NCI-H2107 (cell line): Measurements from ENCODE around the gene ELAC1.
"Not testable (repeated sequence)": the region's sequence is repeated elsewhere in the genome, so short reads cannot be mapped to it uniquely, and the experiment has no call there.

Source experiments
- DNase-seq: peaks from one replicate; lab custom pipeline; 2025; lab: John Stamatoyannopoulos, UW

Gene ELAC1

GRCh38 chr18:50967714-50968661 lies at the start of gene ELAC1:
Gene ELAC1 (plus strand): TSS chr18:50968040. CDS start chr18:50974405, 6,365 bp downstream.
- DNase-seq = peak; percentile 91

DNA sequence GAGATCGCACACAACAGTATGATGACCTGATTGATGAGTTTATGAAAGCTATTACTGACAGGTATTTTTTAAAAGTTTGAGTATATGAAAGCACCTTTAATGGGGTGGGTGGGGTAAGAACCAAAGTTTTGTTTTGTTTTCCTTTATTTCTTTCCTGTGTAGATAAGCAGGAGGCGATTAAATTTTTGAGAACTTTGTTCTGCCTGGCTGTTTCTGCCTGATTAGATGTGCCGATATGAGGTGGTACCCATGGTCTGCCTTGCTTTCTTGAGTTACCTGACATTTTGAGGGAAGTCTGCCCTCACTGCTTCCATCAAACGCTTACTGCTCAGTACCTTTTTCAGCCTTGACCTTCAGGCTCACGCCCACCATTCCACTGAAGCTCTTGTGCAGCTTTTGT lies 49.7 kb upstream of the ELAC1 start:
- no peak for DNase-seq

- DNase-seq = no peak
Measured at GRCh38 chr18:50924372-50924771, 43.5 kb upstream of the ELAC1 start.

DNA sequence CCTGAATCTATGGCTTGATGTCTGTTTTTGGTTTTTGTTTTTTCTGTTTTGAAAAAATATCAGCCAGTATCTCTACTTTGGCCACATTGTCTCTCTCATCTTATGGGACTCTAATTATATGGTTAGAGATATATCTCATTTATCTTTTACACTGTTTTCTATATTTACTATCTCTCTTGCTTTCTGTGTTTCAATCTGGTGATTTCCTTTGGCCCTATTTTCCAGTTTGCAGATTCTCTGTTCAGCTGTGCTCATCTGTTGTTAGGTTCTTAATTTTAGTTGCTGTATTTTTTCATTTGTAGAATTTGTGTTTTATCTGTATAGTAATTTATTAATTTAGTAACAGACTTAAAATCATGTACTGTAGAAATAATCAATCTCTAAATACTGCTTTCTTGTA lies 41.3 kb upstream of the ELAC1 start:
- DNase-seq = no peak

GRCh38 chr18:50928551-50928950 lies 39.3 kb upstream of the ELAC1 start:
- DNase-seq = no peak

GRCh38 chr18:50933684-50934083 lies 34.2 kb upstream of the ELAC1 start:
- DNase-seq = no peak

DNA sequence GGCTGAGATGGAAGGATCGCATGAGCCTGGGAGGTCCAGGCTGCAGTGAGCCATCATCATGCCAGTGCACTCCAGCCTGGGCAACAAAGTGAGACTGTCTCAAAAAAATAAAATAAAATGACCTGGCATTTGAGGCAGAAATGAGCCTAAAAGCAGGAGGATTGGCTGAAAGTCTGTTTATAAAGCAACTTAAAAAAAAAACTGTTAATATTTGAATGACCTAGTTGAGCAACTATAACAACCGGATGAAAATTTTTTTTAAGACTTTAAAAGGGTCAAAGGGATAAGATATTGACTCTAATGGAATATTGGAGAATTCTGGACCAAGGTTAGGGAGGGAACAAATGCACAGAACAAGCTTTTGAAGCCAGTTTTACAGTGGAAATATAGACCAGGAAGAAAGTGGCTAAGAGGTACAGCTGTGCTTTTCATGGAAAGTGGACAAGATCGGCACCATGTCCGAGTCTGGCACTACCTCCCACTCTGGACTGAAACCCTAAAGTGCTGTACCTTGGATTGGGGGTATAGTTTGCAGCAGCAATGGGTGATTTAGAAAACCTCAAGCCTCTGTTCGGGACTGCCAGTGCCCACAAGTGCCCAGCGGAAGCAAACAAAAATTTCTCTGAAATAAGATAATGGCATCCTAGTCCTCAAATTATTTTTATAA lies 33.2 kb upstream of the ELAC1 start:
- DNase-seq = no peak

GRCh38 chr18:50935493-50936191 lies 32.2 kb upstream of the ELAC1 start:
- no peak for DNase-seq

- no peak for DNase-seq
Measured at GRCh38 chr18:50937183-50937582, 30.7 kb upstream of the ELAC1 start.

DNA sequence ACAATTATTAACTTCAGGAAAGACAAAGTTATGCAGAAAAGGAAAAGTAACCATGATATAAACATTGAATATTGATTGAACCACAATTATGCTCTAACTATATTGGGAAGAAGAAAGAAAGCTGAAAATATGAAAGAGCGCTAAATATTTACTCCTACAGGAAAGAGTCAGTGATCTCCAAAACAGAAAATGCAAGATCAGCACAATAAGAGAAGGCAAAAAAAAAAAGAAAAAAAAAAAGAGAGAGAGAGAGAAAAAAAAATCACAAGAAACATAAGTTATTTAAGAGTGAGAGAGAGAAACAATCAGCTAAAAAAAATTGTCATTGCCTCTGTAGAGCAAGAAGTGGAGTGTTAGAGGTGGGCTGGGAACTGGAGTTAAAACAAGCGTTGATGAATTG lies 28.9 kb upstream of the ELAC1 start:
- no peak for DNase-seq

GRCh38 chr18:50944245-50944932 lies 23.5 kb upstream of the ELAC1 start:
- no peak for DNase-seq

DNA sequence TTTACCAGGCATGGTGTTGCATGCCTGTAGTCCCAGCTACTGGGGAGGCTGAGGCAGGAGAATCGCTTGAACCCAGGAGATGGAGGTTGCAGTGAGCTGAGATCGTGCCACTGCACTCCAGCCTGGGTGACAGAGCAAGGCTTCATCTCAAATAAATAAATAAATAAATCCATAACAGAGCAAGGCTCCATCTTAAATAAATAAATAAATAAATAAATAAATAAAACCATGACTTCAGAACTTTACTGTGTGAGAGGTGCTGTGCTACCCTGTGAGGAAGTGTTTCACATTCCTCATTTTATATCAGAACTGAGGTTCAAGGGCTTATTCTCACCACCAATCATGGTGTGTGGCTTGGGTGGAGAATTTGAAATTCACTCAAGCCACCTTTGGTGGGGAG lies 21.9 kb upstream of the ELAC1 start:
- not testable (repeated sequence) for DNase-seq

DNA sequence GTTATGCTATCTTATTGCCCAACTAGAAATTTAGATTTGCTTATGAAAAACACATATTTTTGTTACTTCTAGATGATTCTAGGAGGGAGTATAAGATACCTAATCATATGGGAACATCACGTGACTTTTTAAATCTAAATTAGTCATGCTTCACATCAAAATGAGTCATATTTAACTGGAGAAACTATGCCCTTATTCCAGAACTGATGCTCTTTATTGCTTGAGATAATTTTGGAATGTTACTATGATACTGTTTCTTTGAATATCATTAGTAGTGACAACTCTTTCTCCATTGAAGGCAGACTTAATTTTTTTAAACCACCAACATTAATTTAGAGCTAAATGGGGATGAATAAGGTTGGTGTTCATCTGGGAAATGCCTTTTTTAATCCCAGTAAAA lies 19.9 kb upstream of the ELAC1 start:
- no peak for DNase-seq

DNA sequence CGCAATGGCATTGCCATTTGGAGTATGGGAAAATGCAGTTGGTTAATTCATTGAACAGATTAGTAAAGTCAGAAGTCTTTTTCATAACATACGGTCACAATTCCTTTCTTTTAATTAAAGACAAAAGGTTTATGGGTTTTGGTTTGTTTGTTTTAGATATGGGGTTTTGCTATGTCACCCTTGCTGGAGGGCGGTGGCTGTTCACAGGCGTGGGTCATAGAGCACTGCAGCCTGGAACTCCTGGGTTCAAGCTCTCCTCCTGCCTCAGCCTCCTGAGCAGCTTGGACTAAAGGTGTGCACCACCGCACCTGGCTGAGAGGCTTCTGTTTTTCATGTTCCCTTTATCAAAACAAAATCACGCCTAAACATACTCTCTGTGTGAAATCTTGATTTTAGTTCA lies 18.7 kb upstream of the ELAC1 start:
- no peak for DNase-seq

- DNase-seq = no peak
Measured at GRCh38 chr18:50950626-50951025, 17.2 kb upstream of the ELAC1 start.

- DNase-seq = no peak
Measured at GRCh38 chr18:50953822-50954221, 14.0 kb upstream of the ELAC1 start.

- DNase-seq = no peak
Measured at GRCh38 chr18:50955253-50955652, 12.6 kb upstream of the ELAC1 start.

- no peak for DNase-seq
Measured at GRCh38 chr18:50956116-50956515, 11.7 kb upstream of the ELAC1 start.

DNA sequence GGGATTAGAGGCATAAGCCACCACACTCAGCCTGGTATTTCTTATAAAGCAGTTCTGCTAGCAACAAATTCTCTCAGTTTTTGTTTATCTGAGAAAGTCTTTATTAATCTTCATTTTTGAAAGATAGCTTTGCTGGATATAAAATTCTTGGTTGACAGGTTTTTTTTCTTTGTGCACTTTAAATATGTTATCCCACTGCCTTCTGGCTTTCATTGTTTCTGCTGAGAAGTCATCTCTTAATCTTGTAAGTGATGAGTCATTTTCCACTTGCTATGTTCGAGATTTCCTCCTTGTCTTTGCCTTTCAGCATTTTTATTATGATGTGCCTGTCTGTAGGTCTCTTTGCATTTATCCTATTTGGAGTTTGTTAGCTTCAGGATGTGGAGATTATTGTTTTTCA lies 5.9 kb upstream of the ELAC1 start:
- DNase-seq = no peak

- DNase-seq = no peak
Measured at GRCh38 chr18:50969448-50969847, 1.6 kb downstream of the ELAC1 start.

DNA sequence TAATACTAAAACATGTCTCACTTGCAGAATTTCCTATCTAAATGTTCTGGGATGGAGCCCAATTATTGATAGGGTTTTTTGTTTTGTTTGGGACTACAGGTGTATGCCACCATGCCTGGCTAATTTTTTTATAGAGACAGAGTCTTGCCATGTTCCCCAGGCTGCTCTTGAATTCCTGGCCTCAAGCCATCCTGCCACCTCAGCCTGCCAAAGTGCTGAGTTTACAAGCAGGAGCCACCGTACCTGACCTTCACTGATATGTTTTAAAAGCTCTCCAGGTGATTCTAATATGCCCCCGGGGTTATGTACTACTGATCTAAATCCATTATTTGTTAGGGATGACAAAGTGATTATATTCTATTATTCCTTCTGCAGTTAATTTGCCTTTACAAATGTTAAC lies 2.2 kb downstream of the ELAC1 start:
- DNase-seq = peak; percentile 20

GRCh38 chr18:50972404-50972803 lies 4.6 kb downstream of the ELAC1 start:
- not testable (repeated sequence) for DNase-seq
